ENCODE measurements around the gene C7orf33.
"Not testable (repeated sequence)": the region's sequence is repeated elsewhere in the genome, so short reads cannot be mapped to it uniquely, and the experiment has no call there.

C7orf33 gene

GRCh38 chr7:148590471-148590870, at the start of gene C7orf33:
TSS of gene C7orf33 (plus strand) at chr7:148590766. CDS start at chr7:148590926, 160 bp downstream.
- no peak for DNase-seq

DNA sequence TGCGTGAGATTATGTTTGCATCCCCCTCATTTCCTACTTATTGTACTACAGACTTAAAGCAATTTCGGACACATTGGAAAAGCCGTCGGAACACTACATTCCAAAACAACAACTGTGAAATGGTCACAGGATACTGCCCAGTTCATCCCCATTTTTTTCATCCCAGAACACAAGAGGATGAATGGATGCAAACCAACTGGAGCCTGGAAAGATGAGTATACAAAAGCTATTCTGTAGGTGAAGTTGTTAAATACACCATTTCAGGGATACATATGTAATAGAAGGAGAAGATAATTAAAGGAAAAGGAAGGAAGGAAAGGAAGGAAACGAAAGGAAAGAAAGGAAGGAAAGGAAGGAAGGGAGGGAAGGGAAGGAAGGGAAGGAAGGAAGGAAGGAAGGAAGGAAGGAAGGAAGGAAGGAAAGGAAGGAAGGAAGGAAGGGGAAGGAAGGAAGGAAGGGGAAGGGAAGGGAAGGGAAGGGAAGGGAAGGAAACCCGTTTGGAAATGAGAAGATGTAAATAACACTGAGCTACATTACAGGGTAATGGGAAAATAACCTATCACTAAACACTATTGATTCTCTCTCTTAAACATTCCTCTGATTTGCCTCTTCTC, 48.6 kb upstream of the C7orf33 start:
- no peak for DNase-seq

GRCh38 chr7:148543302-148543701, 47.3 kb upstream of the C7orf33 start:
- no peak for DNase-seq

DNA sequence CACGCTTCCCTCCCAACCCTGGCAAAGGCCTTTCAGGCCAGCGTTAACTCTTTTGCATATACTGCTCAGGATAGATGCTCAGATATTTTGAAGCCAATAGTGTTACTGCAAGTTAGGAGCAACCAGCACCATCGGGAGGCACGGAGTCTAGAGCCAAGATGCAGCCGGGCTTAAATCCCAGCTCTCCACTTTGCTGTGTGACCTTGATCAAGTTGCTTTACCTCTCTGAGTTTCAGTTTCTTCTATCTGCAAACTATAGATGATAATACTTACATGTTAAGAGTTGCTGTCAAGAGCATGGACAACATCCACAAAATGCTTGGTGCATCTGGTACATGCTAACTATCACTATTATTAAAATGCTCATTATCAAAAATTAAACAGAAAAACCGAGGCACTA, 45.4 kb upstream of the C7orf33 start:
- no peak for DNase-seq

DNA sequence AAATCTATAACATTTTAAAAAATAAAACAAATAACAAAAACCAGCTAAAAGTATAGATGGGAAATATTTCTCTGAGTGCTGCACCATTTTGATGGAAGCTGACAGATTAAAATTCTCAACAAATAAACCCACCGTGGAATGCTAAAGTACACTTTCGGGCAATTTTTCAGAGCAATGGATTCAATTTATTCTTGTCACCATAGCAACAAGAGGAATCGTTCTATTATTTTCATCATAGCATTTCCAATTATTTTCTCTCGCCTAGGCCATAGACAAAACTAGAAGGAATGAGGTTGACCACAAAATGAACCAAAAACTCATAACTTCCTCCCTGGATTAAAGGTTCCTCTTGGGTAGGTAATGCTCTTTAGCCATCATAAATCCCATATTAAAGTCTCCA, 44.6 kb upstream of the C7orf33 start:
- DNase-seq: no peak

DNA sequence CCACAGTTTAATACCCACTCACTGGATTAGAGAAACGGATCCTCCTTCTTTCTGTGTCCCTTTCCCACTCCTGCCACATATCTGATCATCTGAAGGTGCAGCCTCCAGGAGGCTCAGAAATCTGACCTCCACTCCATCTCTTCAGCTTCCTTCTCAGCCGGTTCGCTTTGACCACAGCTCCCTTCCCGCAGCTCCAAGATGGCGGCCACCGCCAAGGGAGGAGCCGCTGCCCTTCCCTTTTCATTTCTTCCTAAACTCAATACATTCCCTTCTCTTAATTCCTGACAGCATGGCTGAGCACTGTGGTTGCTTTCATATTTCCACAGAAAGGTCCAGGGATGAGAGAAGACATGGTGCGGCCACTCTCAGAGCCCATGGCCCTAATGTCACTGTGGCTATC, 43.7 kb upstream of the C7orf33 start:
- DNase-seq: no peak

GRCh38 chr7:148547951-148548350, 42.6 kb upstream of the C7orf33 start:
- no peak for DNase-seq

DNA sequence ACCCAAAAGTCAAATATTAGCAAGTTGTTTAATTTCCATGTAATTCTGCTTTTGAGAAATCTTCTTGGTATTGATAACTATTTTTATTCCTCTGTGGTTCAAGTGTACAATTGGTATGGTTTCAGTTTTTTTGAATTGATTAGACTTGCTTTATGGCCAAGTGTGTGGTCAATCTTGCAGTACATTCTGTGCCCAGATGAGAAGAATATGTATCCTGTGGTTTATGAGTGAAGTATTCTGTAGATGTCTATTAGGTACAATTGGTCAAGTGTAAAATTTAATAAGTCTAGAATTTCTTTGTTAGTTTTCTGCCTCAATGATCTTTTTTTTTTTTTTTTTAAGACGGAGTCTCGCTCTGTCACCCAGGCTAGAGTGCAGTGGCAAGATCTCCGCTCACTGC, 36.6 kb upstream of the C7orf33 start:
- no peak for DNase-seq

DNA sequence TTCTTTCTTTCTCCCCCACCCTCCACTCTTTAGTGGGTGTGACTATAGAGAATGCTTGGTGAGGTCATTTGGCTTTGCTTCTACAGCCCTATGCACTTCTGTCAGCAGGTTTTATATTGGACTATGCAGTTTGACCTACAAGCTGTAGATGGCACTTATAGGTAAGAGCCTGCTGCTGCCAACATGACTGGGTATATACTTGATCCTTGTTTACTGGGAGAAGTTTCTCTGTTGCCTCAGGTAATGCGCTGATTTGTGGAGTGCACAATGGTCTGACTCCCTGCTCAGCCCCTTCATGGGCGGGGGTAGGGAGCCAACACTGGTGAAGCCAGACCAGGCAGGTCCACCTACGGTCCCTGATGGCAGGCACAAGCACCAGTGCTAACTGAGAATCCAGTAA, 33.7 kb upstream of the C7orf33 start:
- DNase-seq: no peak

- DNase-seq: no peak
These were observed 31.7 kb upstream of the C7orf33 start for GRCh38 chr7:148558914-148559313.

- no peak for DNase-seq
These were observed 29.5 kb upstream of the C7orf33 start for GRCh38 chr7:148561099-148561498.

GRCh38 chr7:148563583-148564274, 26.8 kb upstream of the C7orf33 start:
- DNase-seq: no peak

- not testable (repeated sequence) for DNase-seq
These were observed 26.2 kb upstream of the C7orf33 start for GRCh38 chr7:148564275-148564951.

- no peak for DNase-seq
These were observed 23.8 kb upstream of the C7orf33 start for GRCh38 chr7:148566736-148567135.

DNA sequence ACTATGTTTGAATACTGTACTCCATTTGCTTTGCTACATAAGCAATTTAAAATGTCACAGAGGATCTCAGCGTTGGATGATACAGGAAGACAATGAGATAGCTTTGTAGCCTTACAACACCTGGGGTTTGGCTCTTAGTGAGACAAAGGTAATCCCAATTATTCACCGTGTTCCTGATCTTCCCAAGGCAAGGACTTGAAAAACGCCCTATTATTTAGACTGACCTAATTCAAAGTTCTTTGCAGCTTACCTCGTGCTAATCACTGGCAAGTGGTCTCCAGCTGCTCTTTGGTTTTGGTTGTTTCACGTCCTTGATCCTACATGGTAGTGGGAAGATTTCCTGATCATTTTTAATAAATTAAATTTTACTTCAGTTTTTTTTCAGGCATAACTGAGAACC, 23.0 kb upstream of the C7orf33 start:
- no peak for DNase-seq

DNA sequence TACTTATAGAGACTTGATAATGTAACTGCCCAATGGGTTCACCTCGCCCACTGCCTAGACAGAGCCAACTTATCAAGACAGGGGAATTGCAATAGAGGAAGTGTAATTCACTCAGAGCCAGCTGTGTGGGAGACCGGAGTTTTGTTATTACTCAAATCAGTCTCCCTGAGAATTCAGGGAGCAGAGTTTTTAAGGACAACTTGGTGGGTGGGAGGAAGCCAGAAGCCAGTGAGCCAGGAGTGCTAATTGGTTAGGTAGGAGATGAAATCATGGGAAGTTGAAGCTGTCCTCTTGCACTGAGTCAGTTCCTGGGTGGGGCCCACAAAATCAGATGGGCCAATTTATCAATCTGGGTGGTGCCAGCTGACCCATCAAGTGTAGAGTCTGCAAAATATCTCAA, 20.1 kb upstream of the C7orf33 start:
- no peak for DNase-seq

- not testable (repeated sequence) for DNase-seq
These were observed 19.6 kb upstream of the C7orf33 start for GRCh38 chr7:148570973-148571372.

GRCh38 chr7:148571381-148571780, 19.2 kb upstream of the C7orf33 start:
- no peak for DNase-seq

- no peak for DNase-seq
These were observed 18.5 kb upstream of the C7orf33 start for GRCh38 chr7:148572067-148572522.

GRCh38 chr7:148573581-148573980, 17.0 kb upstream of the C7orf33 start:
- not testable (repeated sequence) for DNase-seq

- DNase-seq: peak; percentile 54
These were observed 14.7 kb upstream of the C7orf33 start for GRCh38 chr7:148575640-148576411.

DNA sequence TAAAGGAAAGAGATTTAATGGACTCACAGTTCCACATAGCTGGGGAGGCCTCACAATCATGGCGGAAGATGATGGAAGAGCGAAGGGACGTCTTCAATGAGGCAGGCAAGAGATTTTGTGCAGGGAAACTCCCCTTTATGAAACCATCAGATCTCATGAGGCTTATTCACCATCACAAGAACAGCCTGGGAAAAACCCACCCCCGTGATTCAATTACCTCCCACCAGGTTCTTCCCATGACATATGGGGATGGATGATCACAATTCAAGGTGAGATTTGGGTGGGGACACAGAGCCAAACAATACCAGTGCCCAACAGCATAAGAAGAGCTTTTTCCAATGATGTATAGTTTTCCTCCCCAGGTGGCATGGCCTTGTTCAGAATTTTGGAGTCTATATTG, 11.2 kb upstream of the C7orf33 start:
- DNase-seq: no peak

- DNase-seq: no peak
These were observed 10.1 kb upstream of the C7orf33 start for GRCh38 chr7:148580446-148580845.
